HG03066 (cell line): ENCODE data around the gene RSPH1.

Experiments
- ATAC-seq: cut with Tn5 transposase; IDR thresholded peaks from one replicate; pipeline ENCODE4 v1.9.1; 2021; ENCODE audit warnings: low read depth; ENCODE audit not compliant: unreplicated experiment

Gene RSPH1

GRCh38 chr21:42513985-42514882 lies 18.2 kb upstream of the RSPH1 start:
- no peak for ATAC-seq

DNA sequence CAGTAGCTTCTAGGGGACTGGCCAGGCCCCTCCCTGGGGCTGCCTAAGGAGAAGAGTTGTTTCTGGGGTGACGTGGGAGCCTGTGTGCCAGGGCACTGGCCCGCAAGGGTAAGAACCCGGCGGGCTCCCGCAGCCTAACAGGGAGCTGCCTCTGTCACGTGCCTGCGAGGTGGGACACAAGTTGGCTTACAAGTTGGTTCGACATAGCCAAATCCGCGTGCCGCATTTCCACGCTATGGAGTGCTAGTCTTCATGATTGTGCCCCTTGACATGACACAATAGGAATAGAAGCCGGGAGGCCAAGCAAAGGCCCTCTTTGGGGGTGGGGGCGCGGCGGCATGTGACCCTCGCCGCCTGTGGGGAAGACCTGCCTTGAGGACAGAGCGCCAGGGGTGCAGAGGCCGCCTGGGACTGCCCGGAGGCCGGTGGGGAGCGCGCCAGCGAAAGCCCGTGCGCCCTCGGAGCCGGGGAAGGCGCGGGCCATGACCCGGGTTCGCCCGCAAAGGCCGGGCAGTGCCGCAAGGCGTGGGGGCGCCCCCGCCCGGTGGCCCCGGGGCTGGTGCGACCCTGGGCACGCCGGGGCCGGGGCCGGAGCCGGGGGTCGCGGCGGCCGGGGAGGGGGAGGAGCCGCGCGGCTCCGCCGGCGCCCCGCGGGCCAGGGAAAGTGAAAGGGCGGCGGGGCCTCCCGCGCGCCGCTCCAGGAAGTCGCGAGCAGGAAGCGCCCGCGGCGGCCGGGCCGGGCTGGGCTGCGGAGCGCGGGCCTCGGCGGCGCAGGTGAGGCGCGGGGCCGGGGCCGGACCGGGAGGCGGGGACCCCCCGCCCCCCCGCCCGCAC lies 17.3 kb upstream of the RSPH1 start, which contains the start of gene SLC37A1:
TSS of gene SLC37A1 (plus strand) at position 702 of the 834 bp plus-strand sequence. CDS start 4,603 bp downstream, outside the sequence.
- ATAC-seq, result no peak

DNA sequence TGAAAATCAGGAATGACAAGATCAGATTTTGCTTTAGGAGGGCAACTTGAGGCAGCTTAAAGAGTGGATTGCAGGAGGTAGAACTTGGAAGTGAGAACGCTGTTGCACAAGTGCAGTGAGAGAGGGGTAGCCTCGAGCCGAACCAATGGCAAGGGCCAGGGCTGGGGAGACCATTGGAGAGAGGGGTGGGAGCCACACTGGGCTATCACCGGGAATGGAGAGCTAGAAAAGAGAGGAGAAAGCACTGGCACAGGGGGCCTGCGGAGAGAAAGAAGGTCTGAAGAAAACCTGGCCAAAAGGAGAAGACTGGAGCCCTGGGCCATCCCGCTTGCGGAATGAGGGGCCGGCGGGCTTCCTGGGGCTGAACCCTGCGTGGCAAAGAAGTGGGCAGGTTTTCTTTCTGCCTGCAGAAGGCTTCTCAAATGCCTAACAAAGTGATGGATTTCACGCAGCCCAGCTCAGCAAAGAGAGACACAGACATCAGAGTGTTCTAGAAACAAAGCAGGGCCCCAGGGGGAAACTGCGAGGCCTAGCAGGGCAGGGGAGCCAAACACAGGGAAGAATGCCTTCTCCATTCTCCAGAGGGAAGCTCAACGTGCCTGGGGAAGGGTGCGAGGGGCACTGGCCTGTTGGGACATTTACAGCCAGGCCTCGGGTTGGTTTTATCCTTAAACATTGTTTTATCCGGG lies 16.5 kb upstream of the RSPH1 start:
- ATAC-seq, result no peak

- no peak for ATAC-seq
Observed at GRCh38 chr21:42509244-42509643, 13.2 kb upstream of the RSPH1 start.

GRCh38 chr21:42508371-42508770 lies 12.3 kb upstream of the RSPH1 start:
- no peak for ATAC-seq

DNA sequence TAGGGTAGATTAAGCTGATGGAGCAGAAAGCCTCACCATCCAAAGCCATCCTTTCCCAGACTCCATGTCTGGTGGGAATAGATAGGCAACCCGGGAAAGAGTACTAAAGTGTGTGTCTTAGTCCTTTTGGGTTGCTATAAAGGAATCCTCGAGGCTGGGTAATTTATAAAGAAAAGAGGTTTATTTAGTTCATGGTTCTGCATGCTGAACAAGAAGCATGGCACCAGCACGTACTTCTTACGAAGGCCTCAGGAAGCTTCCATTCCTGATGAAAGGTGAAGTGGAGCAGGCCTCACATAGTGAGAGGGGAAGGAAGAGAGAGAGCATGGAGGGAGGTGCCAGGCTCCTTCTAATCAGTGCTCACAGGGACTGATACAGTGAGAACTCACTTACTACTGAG lies 11.4 kb upstream of the RSPH1 start:
- ATAC-seq, result no peak

GRCh38 chr21:42505090-42505726 lies 9.2 kb upstream of the RSPH1 start:
- peak; percentile 91 for ATAC-seq

GRCh38 chr21:42503711-42504110 lies 7.7 kb upstream of the RSPH1 start:
- no peak for ATAC-seq

DNA sequence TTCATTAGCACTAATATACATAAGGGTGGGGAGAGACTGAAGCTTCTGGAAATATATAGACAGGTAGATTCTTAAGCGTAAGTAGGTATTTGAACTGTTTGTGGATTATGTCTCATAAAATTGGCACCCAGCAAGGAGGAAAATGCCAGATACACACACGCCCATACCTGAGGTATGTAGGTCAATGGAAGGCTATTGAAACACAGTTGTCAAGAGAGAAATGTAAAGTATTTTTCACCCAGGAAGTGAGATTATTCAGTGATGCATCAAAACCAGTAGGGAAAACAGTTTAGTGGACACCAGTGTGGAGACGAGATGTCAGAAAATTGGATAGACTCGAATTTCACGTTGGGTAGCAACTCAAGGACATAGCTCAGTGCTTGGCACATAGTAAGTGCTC lies 4.7 kb upstream of the RSPH1 start:
- ATAC-seq, result no peak

DNA sequence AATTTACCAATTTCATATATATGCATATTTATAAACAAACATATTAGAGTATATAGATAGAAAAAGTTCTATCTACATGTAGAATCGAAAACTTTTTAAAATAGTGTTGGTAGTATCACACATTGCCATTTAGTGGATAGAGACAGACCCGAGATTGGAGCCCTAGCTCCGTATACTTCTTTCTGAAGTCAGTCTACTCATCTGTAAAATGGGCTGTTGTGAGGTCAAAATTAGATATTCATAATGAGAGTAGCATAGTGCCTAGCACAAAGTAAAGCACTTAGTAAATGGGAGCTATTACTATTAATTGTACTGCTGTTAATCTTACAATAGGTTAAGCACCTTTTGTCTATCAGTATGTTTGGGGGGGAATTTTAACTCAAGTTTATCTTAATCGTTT lies 4.2 kb upstream of the RSPH1 start:
- no peak for ATAC-seq

GRCh38 chr21:42499444-42500112 lies 3.6 kb upstream of the RSPH1 start:
- ATAC-seq, result no peak

GRCh38 chr21:42498012-42498411 lies 2.0 kb upstream of the RSPH1 start:
- no peak for ATAC-seq

GRCh38 chr21:42496839-42497202 lies 797 bp upstream of the RSPH1 start:
- no peak for ATAC-seq

DNA sequence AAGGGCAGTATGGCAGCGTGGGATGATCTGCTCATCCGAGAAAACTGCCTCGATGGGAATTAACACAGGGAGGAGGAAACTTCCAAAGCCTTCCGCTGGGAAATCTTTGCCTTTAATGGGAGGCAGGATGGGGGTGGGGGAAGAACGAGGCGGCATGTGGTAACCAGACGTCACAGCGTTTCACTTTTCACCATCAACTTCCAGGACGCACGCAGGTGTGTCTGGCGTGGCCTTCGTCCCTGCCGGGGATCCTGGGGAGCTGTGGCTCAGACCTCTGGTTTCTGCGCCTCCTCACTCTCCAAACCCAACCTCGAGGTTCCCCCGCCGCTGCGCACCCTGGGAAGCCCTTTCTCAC lies 282 bp downstream of the RSPH1 start:
- no peak for ATAC-seq

- no peak for ATAC-seq
Observed at GRCh38 chr21:42495027-42495426, 997 bp downstream of the RSPH1 start.

- no peak for ATAC-seq
Observed at GRCh38 chr21:42493109-42494060, 2.6 kb downstream of the RSPH1 start.

DNA sequence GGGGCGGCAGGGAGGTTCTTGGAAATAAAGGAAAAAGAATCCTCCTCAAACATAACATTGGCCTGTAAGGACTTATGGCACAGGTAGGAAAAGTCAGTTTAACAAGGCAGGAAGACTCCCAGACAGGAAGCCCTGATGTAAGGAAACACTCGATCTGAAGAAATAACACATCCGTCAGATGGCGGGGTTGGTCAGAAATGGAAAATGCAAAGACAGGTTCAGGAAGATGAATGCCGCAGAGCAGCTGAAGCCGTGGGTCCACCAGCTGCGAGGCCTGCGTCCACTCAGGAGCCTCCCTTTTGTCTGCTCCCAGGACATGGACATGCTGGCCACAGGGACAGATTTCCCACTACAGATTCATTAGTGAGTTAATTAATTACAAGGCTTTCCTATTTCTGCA lies 3.8 kb downstream of the RSPH1 start:
- no peak for ATAC-seq

DNA sequence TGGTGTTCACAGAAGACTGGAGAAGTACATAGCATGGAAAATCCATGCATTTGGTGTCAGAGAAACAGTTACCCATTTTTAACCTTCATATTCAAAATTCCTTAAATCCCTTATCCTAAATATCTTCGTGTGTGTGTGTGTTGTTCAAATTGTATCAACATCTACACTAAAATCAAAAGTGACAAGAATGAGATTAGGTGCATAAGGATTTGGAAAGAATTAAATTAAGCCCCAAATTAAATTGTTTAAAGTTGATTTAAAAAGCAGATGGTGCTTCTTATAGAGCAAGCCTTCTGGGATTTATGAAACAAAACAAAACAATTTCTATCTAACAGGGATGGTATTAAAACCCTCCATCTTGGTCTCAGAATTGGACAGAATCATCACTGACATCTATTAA lies 4.7 kb downstream of the RSPH1 start:
- ATAC-seq, result no peak

DNA sequence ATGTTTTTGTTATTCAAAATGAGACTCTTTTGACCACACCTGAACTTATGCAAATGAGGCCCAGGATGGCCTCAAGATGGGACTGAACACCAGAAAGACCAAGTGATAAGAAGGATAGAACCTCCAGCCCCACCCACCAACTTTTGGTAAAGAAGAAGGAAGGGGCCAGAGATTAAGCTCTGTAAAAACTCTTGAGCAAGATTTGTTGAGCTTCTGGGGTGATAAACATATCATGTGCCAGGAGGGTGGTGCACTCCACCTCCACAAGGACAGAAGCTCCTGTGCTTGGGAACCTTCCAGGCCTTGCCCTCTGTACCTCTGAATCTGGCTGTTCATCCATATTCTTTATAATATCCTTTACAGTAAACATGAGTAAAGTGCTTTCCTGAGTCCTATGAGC lies 5.3 kb downstream of the RSPH1 start:
- ATAC-seq, result no peak
